GM12891 (cell line): ENCODE data around the gene RGL1.
"Not testable (repeated sequence)": the region's sequence is repeated elsewhere in the genome, so short reads cannot be mapped to it uniquely, and the experiment has no call there.

Source experiments
- DNase-seq: peaks from one replicate; pipeline ENCODE4 v3.0.0; 2011; ENCODE audit warnings: low spot score; ENCODE audit not compliant: insufficient read length
- FAIRE-seq: peaks from 2 replicates; lab custom pipeline; 2011; peaks lifted over from hg19 to GRCh38; lab: Jason Lieb, UNC
- PAX5 ChIP-seq: IDR thresholded peaks from 2 replicates; pipeline ENCODE4 v1.6.1; 2011; ENCODE audit warnings: low read length, moderate library complexity, mild to moderate bottlenecking; ENCODE audit not compliant: insufficient read depth, severe bottlenecking
- POLR2A ChIP-seq: IDR thresholded peaks from 2 replicates; pipeline ENCODE4 v1.6.1; 2011; ENCODE audit warnings: low read depth, low read length, control low read depth
- POLR2AphosphoS5 ChIP-seq: IDR thresholded peaks from 2 replicates; pipeline ENCODE4 v1.6.1; 2011; ENCODE audit warnings: low read depth, low read length, control low read depth
- POU2F2 ChIP-seq: IDR thresholded peaks from 2 replicates; pipeline ENCODE4 v1.6.1; 2011; ENCODE audit warnings: low read depth, mild to moderate bottlenecking, control low read depth, low read length, moderate library complexity
- SPI1 ChIP-seq: IDR thresholded peaks from 2 replicates; pipeline ENCODE4 v1.6.1; 2011; ENCODE audit warnings: low read depth, low read length, control low read depth
- TAF1 ChIP-seq: IDR thresholded peaks from 2 replicates; pipeline ENCODE4 v1.6.1; 2011; ENCODE audit warnings: low read depth, low read length, control low read depth

Gene RGL1

GRCh38 chr1:183783767-183784637 is 20.9 kb upstream of the RGL1 start:
- DNase-seq, result no peak
- no peak for TF ChIP-seq SPI1
- no peak for TF ChIP-seq POLR2A
- FAIRE-seq, result no peak

GRCh38 chr1:183785921-183786320 is 19.0 kb upstream of the RGL1 start:
- not testable (repeated sequence) for DNase-seq, FAIRE-seq

GRCh38 chr1:183787704-183788103 is 17.2 kb upstream of the RGL1 start:
- DNase-seq (no peak), FAIRE-seq (no peak)
- TF ChIP-seq POU2F2 (no peak), TAF1 (no peak), POLR2AphosphoS5 (no peak), POLR2A (no peak), SPI1 (no peak), PAX5 (no peak)

- DNase-seq (no peak), FAIRE-seq (no peak)
- TF ChIP-seq POU2F2 (no peak), PAX5 (no peak), TAF1 (no peak), POLR2AphosphoS5 (no peak), POLR2A (no peak), SPI1 (no peak)
Observed at GRCh38 chr1:183791319-183791718, 13.6 kb upstream of the RGL1 start.

- FAIRE-seq (no peak), DNase-seq (no peak)
- no peak for TF ChIP-seq PAX5
- TF ChIP-seq SPI1, result 0 out of 2 replicates have a peak, but pooled peaks have one; percentile 23
- TF ChIP-seq TAF1, result no peak
Observed at GRCh38 chr1:183792300-183792699, 12.6 kb upstream of the RGL1 start.

GRCh38 chr1:183794088-183794487 is 10.8 kb upstream of the RGL1 start:
- FAIRE-seq (no peak), DNase-seq (no peak)
- no peak for TF ChIP-seq PAX5
- TF ChIP-seq POLR2A, result no peak
- TF ChIP-seq TAF1, result no peak
- no peak for TF ChIP-seq SPI1
- TF ChIP-seq POLR2AphosphoS5, result no peak
- no peak for TF ChIP-seq POU2F2

GRCh38 chr1:183800449-183800848 is 4.5 kb upstream of the RGL1 start:
- TF ChIP-seq SPI1 (no peak), PAX5 (no peak), POU2F2 (no peak), POLR2A (no peak), TAF1 (no peak), POLR2AphosphoS5 (no peak)
- no peak for FAIRE-seq
- DNase-seq, result no peak

GRCh38 chr1:183801649-183802048 is 3.3 kb upstream of the RGL1 start:
- no peak for DNase-seq
- no peak for FAIRE-seq
- TF ChIP-seq POLR2AphosphoS5 (no peak), TAF1 (no peak), SPI1 (no peak), POU2F2 (no peak), POLR2A (no peak), PAX5 (no peak)

GRCh38 chr1:183804387-183804786 is 533 bp upstream of the RGL1 start:
- DNase-seq, result no peak
- no peak for FAIRE-seq
- TF ChIP-seq POLR2AphosphoS5, result no peak
- TF ChIP-seq TAF1, result no peak
- TF ChIP-seq PAX5, result no peak
- no peak for TF ChIP-seq SPI1
- TF ChIP-seq POLR2A, result no peak
- no peak for TF ChIP-seq POU2F2

GRCh38 chr1:183806125-183806524 is 1.2 kb downstream of the RGL1 start:
- TF ChIP-seq POU2F2 (no peak), PAX5 (no peak), SPI1 (no peak), POLR2A (no peak), TAF1 (no peak), POLR2AphosphoS5 (no peak)
- FAIRE-seq, result no peak
- DNase-seq, result no peak

GRCh38 chr1:183806675-183807074 is 1.8 kb downstream of the RGL1 start:
- TF ChIP-seq POU2F2 (no peak), TAF1 (no peak), POLR2AphosphoS5 (no peak), SPI1 (no peak), POLR2A (no peak), PAX5 (no peak)
- DNase-seq (no peak), FAIRE-seq (no peak)
